ENCODE data around the gene FAM234A. TPM values are rescaled to one million over a fixed set of nuclear protein-coding genes. Genes with fewer than 3 reads are reported as not detected.

FAM234A gene
- total RNA-seq, 1 donor from 2014 or later, result 90.6 TPM

DNA sequence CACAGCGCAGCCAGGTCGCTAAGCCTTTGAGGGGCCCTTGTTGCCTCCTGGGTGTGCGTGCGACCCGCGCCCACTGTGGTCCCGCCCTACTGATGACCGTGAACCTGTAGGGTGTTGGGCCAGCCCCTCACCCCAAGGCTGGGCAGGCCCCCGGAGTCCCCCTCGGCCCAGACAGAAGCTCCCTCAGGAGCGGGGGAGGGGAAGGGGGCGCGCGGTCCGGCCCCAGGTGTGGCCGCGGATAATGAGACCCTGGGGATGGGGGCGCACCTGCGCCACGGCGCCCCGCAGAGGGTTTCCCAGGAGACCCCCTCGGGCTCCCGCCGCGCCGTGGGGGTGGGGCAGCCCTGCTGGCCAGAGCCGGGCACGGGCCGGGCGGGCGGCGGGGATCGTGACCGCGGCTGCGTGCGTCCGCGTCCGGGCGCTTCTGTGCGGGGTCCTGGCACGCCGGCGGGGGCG, 45.4 kb downstream of the FAM234A start:
- DNase-seq (ENCODE audit: low spot score), result no peak

DNA sequence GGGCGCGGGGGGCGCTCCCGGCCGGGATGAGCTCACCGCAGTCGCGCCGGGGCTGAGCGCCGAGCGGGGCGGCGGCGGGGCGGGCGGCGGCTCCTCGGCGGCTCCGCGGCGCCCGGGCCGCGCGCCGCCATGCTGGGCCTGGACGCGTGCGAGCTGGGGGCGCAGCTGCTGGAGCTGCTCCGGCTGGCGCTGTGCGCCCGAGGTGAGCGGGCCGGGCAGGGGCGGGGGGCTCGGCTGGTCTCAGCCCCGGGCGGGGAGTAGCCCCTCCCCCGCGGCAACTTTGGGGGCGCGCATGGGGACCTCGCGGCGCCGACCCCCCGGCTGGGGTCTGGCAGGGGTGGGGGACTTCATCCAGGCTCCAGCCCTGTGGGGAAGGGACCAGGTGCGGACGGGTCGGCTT, 45.9 kb downstream of the FAM234A start, which contains the start of gene ARHGDIG:
TSS of gene ARHGDIG (plus strand) at position 40 of the 400 bp plus-strand sequence. CDS start at position 130, 90 bp downstream.
- DNase-seq (ENCODE audit: low spot score), result no peak

DNA sequence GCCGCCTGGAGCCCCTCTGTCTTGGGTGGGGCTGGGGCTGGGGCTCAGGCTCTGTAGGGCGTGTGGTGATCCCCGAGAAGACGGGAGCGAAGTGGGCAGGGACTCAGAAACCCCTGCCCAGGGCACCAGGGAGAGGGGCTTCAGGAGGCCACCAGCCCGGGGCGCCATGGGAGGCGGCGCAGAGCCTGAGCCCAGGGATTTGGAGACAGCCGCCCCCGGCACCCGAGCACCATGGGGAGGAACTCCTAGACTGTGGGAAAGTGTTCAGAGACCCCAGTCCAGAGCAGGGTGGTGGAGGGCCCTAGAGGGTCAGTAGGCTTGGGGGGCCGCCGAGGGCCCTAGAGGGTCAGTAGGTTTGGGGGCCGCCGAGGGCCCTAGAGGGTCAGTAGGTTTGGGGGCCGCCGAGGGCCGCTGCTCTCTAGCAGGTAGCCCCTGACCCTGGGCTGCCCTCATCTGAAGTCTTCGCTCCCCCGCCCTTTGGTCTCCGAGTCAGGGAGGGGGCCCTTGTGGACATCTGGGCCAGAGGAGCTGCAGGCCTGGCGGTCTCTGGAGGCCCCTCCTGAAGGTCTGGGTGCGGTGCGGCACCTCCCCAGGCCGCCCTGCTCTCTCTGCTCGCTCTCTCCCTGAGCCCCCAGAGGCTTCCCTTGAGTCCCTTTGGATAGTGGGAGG, 46.5 kb downstream of the FAM234A start:
- no peak for DNase-seq (ENCODE audit: low spot score)

DNA sequence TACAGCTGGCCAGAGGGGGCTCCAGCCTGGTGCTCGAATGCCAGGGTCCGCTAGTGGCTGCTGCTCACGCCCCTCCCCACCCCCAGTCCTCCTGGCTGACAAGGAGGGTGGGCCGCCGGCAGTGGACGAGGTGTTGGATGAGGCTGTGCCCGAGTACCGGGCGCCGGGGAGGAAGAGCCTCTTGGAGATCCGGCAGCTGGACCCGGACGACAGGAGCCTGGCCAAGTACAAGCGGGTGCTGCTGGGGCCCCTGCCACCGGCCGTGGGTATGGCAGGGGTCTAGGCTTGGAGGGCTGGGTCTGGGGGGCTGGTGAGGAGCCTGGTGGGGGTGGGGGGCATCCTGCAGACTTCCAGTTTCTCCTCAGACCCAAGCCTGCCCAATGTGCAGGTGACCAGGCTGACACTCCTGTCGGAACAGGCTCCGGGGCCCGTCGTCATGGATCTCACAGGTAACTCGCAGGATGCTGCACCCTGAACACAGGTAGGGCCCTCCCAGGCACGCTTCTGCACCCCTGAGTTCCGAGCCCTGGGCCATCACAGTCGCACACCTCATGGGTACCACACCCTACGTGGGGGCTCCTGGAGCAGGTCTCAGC, 47.1 kb downstream of the FAM234A start:
- no peak for DNase-seq (ENCODE audit: low spot score)

DNA sequence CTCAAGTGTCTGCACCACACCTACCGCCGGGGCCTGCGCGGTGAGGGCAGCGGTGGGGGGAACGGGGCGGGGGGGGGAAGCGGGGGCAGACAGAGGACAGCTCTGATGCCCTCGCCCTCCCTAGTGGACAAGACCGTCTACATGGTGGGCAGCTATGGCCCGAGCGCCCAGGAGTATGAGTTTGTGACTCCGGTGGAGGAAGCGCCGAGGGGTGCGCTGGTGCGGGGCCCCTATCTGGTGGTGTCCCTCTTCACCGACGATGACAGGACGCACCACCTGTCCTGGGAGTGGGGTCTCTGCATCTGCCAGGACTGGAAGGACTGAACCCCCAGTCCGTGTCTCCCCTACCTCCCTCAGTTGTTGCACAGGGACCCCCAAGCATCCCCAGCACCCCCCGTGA, 47.9 kb downstream of the FAM234A start:
- DNase-seq (ENCODE audit: low spot score), result no peak

DNA sequence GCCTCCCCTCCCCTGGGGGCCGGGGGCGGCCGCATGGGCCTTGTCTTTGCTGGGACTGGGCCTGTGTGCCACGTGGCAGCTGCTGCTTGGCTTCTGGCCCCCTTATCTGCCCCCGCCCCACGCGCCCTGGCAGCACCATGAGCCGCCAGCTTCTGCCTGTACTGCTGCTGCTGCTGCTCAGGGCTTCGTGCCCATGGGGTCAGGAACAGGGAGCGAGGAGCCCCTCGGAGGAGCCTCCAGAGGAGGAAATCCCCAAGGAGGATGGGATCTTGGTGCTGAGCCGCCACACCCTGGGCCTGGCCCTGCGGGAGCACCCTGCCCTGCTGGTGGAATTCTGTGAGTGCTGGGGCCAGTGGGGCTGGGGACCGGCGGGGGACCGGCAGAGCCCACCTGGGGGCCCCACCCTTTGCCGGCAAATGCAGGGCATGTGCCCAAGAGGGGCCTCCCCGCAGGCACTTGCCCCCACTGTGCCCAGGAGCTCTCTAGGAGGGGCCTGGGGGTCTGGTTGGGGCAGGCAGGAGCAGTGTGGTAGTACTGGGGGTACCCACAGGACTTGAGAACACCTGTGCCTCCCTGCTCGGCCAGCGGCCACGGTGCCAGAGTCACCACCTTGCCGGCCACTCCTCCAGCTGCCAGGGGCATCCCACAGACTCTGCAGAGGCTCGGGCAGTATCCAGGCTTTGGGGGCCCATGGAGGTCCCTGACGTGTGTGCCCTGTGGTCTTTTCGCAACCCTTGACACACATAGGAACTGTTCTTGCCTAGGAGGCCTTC, 48.6 kb downstream of the FAM234A start, which contains the start of gene PDIA2:
TSS of gene PDIA2 (plus strand) at position 132 of the 773 bp plus-strand sequence. CDS start at position 138, 6 bp downstream.
- DNase-seq (ENCODE audit: low spot score), result no peak

DNA sequence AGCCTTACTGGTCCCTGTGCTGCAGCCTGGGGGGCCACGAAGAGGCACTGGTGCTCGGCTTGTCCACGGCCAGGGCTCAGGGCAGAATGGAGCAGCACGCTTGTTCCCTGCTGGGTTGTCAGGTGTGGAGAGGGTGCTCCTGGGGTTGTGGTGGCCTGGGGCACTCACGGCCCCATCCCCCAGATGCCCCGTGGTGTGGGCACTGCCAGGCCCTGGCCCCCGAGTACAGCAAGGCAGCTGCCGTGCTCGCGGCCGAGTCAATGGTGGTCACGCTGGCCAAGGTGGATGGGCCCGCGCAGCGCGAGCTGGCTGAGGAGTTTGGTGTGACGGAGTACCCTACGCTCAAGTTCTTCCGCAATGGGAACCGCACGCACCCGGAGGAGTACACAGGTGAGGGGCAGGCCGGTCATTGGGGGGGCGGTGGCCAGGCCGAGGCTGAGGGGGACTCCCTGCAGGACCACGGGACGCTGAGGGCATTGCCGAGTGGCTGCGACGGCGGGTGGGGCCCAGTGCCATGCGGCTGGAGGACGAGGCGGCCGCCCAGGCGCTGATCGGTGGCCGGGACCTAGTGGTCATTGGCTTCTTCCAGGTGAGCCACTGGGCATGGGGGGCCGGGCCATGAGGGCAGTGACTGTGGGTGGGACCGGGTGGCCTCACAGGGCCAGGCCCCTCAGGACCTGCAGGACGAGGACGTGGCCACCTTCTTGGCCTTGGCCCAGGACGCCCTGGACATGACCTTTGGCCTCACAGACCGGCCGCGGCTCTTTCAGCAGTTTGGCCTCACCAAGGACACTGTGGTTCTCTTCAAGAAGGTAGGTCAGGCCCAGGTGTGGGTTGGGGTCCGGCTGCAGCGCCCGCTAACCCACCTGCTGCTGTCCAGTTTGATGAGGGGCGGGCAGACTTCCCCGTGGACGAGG, 49.8 kb downstream of the FAM234A start:
- no peak for DNase-seq (ENCODE audit: low spot score)

DNA sequence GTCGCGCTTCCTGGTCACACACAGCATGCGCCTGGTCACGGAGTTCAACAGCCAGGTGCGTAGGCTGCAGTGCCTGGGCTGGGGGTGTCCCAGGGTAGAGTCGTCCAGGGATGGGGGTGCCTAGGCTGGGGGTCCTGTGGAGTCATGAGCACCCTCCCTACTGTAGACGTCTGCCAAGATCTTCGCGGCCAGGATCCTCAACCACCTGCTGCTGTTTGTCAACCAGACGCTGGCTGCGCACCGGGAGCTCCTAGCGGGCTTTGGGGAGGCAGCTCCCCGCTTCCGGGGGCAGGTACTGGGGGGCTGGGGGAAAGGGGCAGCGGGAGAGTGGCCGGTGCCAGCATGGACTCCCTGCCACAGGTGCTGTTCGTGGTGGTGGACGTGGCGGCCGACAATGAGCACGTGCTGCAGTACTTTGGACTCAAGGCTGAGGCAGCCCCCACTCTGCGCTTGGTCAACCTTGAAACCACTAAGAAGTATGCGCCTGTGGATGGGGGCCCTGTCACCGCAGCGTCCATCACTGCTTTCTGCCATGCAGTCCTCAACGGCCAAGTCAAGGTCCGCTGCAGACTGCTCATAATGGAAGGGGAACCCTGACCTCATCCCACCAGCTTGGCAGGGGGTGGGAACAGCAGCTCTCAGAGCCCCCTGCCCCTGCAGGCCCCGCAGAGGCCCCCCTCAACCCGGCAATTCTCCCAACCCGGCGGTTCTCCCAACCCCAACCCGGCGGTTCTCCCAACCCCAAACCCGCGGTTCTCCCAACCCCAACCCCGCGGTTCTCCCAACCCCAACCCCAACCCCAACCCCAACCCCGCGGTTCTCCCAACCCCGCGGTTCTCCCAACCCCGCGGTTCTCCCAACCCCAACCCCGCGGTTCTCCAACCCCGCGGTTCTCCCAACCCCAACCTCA, 50.8 kb downstream of the FAM234A start:
- DNase-seq (ENCODE audit: low spot score), result no peak

DNA sequence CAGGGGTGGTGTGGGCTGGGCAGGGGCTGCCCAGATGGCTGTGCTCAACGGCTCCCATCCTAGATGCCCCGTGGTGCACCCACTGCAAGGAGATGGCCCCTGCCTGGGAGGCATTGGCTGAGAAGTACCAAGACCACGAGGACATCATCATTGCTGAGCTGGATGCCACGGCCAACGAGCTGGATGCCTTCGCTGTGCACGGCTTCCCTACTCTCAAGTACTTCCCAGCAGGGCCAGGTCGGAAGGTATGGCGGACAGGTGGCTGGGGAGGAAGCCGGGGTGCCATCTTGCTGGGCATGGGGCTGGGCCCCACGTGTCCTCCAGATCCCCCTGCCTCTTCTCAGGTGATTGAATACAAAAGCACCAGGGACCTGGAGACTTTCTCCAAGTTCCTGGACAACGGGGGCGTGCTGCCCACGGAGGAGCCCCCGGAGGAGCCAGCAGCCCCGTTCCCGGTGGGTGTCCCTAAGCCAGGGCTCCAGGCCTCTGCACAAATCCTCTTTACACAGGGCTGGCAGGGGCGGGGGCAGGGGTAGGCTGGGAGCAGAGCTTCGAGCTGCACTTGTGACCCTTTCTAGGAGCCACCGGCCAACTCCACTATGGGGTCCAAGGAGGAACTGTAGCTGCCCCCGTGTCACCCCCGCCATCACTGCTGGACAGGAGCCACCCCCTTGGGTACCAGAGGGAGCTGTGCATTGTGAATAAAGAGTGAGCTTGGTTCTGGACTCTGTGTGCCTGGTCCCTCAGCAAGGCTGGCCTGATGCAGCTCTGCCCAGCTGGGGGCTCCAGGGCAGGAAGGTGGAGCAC, 52.1 kb downstream of the FAM234A start:
- DNase-seq (ENCODE audit: low spot score), result no peak

DNA sequence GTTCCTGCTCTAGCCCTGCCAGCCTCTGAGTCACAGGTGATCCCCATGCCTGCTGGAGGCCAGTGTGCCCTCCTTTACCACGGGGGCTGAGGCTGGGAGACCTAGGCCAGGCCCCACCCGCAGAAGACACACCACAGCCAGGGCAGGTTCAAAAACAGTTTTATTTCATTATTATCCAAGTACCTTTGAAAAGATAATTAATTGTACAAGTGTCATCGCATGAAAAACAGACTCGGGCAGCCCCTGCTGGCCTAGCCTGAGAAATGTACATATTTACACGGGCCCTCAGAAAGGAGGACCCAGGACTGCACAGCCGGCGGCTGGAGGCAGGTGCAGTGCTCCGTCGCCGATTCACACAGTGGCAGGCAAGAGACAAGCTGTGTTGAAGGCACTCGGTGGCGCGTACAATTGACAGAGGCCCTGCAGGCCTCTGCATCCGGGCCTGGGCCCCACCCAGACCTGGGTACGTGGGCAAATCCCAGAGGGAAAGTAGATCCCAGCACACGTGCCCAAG, 52.7 kb downstream of the FAM234A start:
- DNase-seq (ENCODE audit: low spot score), result no peak

DNA sequence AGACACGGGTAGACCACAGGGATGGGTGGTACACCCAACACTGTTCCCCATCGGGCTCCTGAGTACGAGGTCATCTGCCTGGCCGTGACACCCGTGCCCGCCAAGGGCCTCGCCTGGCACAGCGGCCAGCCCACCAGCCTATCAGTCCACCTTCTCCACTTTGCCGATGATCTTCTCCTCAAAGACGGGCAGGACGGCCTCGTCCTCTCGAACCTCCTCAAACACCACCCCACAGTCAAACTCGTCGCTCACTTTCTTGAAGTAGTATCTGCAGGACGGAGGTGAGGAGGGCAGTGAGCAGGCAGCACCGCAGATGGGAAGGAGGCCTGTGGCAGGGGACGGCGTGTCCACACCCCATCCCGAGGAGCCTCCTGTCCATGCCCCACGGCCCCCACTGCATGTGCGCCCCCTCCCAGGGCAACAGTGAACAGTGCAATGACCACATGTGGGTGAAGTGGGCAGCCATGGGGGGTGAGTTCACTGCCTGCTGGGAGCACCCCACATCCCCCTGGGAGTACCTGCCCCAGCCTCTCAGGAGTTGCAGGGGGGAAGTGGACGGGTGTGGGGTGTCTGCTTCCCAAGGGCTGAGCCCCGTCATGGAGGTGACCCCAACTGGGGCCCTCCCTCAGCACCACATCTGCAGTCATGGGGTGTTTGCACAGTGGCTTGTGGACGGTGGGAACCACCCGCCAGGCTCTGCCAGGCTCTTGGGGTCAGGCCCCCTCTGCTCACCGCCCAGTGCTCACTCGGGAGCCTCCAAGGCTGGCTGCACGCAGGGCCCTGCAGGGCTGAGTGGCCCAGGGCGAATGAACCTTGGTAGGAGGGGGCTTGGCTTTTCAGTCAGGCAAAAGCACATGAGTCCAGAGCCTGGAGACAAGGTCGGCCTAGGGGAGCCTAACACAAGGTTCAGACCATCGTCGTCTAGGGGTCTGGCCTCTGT, 53.6 kb downstream of the FAM234A start:
- DNase-seq (ENCODE audit: low spot score), result no peak

DNA sequence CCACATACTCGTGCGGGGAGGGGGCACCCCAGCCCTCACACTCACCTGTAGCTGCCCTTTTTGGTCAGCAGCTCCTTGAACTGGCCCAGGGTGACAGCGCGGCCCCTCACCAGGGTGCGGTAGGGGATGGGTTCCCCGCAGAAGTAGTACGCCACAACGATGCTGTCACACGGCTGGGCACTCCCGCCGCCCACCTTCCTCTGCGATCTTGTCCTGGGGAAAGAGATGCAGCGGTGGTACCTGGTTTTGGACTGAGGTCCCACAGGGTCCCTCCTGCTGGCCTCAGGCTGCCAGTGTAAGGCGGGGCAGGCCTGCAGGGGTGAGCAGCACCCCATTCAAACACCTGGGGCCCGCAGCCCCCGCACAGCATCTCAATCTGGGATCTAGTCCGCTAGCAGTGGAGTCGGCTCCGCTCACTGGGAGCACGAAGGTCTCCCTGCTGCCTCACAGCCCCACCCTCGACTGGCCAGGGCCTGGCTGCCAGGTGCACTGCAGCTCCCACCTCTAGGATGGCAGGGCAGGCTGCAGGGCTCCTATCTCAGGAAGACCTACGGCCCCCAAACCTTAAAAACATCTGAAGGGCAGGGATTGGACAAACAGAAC, 54.9 kb downstream of the FAM234A start:
- no peak for DNase-seq (ENCODE audit: low spot score)

DNA sequence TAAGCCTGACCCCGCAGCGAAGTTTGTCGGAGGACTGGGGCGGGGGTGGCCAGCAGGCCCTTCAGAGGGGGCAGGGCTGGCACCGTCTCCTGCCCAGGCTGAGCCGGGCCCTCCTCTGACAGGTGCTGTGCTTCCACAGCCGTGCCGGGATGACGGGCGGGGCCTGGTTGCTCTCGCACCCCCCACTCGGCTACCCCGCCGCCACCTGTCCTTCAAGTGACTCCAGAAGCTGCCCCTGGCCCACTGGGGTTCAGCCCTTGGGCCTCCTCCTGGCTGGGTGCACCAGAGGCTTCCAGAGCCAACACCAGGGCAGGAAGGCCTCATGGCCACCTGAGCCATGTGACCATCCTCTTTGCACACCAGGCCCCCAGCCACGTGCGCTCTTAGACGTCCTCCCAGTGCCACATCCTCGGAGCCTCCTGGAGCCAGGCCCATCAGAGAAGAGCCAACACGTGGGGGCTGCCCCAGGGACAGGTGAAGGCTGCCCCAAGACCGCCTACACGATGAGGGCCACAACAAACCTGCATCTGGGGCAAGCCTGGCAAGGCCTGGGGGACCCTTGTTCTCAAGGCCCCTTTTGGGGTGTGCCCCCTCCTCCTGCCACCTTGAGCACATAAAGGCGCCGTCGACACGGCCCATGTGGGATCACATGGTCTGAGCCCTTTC, 55.5 kb downstream of the FAM234A start:
- DNase-seq (ENCODE audit: low spot score), result no peak

DNA sequence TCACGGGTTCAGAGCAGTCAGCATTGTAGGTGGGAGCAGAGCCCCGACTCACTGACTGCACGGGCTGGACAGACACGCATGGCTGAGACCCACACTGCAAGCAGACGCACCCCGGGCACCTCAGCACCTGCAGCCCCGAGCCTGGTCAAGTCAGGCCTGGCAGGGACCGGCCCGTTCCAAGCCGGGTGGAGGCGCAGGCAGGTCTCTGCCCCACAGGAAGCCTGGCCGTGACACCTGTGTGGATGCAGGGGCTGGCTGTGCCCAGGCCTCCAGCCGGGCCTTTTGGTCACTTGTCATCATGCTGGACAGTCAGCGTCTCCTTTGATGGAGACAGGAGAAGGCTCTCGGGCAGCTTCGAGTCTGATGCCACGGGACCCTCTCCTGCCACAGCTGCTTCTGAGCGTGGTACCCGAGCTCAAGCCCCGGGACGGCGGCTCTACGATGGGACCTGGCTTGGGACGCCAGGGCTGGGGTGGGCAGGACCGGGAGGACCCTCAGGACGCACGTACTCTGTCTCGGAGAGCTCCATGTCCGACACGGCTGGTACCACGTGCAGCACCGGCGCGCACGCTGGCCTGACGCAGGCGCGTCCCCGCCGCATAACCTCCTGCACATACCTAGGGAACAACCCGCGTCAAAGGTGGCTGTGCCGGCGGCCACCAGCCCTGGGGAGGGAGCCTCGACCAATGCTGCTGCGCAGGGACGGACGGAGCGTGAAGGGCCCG, 56.2 kb downstream of the FAM234A start:
- no peak for DNase-seq (ENCODE audit: low spot score)

DNA sequence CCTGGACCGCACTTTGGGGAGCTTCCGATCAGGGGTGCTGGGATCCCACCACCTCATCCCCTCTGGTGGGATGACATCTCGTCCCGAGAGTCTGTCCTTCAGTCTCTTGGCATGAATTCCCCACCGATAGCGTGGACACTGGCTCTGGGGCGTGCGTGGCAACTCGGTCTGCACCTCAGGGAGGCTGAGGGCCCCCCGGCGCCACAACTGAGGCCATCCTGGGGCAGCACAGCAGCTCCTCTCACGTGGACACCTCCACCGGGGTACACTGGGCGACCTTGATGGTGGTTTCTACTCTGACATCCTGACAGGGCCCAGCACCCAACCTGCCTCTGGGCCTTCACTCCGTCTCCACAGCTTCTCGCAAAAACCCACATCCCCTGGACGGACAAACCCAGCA, 56.9 kb downstream of the FAM234A start:
- DNase-seq (ENCODE audit: low spot score), result no peak
